ENCODE measurements around the gene IP6K3. TPM values are rescaled to one million over a fixed set of nuclear protein-coding genes. Genes with fewer than 3 reads are reported as not detected.

The IP6K3 gene
- total RNA-seq, 1 experiment from 2014 or later, result not detected

DNA sequence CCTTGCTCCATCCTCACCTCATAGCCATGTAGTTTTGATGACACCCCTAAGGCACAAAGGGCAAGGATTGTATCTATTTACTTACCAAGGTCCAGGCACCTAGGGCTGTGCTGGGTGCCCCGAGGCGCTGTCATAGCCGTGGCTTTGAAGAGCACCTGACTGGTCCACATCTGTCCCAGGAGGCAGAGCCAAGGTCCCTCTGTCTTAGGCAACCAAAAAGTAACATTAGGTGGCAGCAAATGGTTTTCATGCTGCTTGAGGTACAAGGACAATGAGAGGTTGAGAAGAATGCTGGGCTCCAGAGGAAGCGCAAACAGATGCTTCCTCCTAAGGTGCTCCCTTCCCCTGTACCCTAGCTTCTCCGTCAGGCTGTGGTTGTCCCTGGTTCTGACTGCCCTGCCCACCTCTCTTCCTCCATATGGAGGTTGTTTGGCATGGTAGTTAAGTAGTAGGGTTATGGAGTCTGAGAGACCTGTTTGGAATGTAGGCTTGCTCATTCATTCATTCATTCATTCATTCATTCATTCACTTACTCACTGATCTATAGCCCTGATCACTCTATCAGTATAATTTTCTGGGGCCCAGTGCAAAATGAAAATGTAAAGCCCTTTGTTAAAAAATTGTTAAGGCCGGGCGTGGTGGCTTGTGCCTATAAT, 32.2 kb downstream of the IP6K3 start:
- Histone ChIP-seq H3K27me3 (ENCODE audit: control insufficient read depth, insufficient read depth, low read length) (no peaks in the 10 kb centered on the region), H3K36me3 (ENCODE audit: control insufficient read depth, insufficient read depth, low read length) (no peaks in the 10 kb centered on the region), H3K4me3 (ENCODE audit: low read depth in 2 of 2, low read length in 2 of 2) (no peak overlapping the region), H3K27ac (ENCODE audit: low read length) (no peak overlapping the region), H3K4me1 (ENCODE audit: control insufficient read depth, insufficient read depth, low read length) (peaks cover 8% of the 10 kb centered on the region), H3K9me3 (ENCODE audit: control insufficient read depth, insufficient read depth, low read depth, low read length) (no peaks in the 10 kb centered on the region)
- DNase-seq (ENCODE audit: low read depth, low spot score) (no peak), ATAC-seq (no peak)
- TF ChIP-seq, protein P1, sequence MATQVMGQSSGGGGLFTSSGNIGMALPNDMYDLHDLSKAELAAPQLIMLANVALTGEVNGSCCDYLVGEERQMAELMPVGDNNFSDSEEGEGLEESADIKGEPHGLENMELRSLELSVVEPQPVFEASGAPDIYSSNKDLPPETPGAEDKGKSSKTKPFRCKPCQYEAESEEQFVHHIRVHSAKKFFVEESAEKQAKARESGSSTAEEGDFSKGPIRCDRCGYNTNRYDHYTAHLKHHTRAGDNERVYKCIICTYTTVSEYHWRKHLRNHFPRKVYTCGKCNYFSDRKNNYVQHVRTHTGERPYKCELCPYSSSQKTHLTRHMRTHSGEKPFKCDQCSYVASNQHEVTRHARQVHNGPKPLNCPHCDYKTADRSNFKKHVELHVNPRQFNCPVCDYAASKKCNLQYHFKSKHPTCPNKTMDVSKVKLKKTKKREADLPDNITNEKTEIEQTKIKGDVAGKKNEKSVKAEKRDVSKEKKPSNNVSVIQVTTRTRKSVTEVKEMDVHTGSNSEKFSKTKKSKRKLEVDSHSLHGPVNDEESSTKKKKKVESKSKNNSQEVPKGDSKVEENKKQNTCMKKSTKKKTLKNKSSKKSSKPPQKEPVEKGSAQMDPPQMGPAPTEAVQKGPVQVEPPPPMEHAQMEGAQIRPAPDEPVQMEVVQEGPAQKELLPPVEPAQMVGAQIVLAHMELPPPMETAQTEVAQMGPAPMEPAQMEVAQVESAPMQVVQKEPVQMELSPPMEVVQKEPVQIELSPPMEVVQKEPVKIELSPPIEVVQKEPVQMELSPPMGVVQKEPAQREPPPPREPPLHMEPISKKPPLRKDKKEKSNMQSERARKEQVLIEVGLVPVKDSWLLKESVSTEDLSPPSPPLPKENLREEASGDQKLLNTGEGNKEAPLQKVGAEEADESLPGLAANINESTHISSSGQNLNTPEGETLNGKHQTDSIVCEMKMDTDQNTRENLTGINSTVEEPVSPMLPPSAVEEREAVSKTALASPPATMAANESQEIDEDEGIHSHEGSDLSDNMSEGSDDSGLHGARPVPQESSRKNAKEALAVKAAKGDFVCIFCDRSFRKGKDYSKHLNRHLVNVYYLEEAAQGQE (IDR thresholded peaks at IDR 0.05; ENCODE audit: insufficient read depth in 1 of 2, low read depth in 2 of 2, low read length in 1 of 2), result no peak
- TF ChIP-seq SIN3A (IDR thresholded peaks at IDR 0.05; ENCODE audit: borderline replicate concordance, insufficient read depth, low read depth, low read length) (no peak), TCF7L2 (IDR thresholded peaks at IDR 0.05; ENCODE audit: low read depth, low read length) (no peak), POLR2AphosphoS5 (IDR thresholded peaks at IDR 0.05; ENCODE audit: low read depth, low read length) (no peak)
- TF ChIP-seq, protein P2, sequence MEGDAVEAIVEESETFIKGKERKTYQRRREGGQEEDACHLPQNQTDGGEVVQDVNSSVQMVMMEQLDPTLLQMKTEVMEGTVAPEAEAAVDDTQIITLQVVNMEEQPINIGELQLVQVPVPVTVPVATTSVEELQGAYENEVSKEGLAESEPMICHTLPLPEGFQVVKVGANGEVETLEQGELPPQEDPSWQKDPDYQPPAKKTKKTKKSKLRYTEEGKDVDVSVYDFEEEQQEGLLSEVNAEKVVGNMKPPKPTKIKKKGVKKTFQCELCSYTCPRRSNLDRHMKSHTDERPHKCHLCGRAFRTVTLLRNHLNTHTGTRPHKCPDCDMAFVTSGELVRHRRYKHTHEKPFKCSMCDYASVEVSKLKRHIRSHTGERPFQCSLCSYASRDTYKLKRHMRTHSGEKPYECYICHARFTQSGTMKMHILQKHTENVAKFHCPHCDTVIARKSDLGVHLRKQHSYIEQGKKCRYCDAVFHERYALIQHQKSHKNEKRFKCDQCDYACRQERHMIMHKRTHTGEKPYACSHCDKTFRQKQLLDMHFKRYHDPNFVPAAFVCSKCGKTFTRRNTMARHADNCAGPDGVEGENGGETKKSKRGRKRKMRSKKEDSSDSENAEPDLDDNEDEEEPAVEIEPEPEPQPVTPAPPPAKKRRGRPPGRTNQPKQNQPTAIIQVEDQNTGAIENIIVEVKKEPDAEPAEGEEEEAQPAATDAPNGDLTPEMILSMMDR (IDR thresholded peaks at IDR 0.05), result no peak
- in situ Hi-C loops (cut with HindIII; ENCODE audit: low pct_unique_long_range_greater_than_20kb, low sequenced_read_pairs) (no loop called here), intact Hi-C loops (cut with micrococcal nuclease; ENCODE audit: unreplicated experiment) (no loop called here)
- ChIA-PET POLR2A (interaction anchor here (0.6 kb wide), 1 partner anchor 233 kb away, joined by 4 read pairs; no protein-coding TSS in a partner anchor), CTCF (no interaction called here)
- BruUV-seq (replicated peaks), result no TSS peak

DNA sequence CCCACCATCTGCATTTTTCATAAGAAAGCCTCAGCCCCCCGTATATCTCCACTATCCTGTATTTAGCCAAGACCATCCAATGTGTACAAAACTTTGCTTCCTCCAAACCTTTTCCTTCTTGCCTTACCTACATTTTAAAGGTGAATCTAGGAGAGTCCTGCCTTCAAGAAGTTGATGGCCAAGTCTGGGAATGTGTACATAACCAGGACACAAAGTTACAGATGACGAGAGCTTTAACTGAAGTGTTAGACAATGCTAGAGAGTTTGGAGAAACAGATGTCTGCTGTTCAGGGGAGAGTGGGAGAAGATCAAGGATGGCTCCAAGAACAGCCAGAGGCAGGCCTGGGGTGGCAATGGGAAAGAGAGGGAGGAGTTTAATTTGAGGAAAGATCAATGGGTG, 32.9 kb downstream of the IP6K3 start:
- no peak for ATAC-seq
- POLR2A ChIA-PET, result no interaction called here
- H3K4me3 ChIP-seq (ENCODE audit: low read depth in 2 of 2, low read length in 2 of 2), result no peak overlapping the region
- no peak for DNase-seq (ENCODE audit: low read depth, low spot score)
- peaks cover 4% of the 10 kb centered on the region; the same call in 1 of the 2 replicates for H3K36me3 ChIP-seq (ENCODE audit: control insufficient read depth, insufficient read depth, low read length)
- in situ Hi-C loops (cut with HindIII; ENCODE audit: low pct_unique_long_range_greater_than_20kb, low sequenced_read_pairs) (no loop called here), intact Hi-C loops (cut with micrococcal nuclease; ENCODE audit: unreplicated experiment) (no loop called here)
- no peaks in the 10 kb centered on the region for H3K27me3 ChIP-seq (ENCODE audit: control insufficient read depth, insufficient read depth, low read length)
- BruUV-seq (replicated peaks), result no TSS peak
- no peaks in the 10 kb centered on the region for H3K9me3 ChIP-seq (ENCODE audit: control insufficient read depth, insufficient read depth, low read depth, low read length)
- TF ChIP-seq SIN3A (IDR thresholded peaks at IDR 0.05; ENCODE audit: borderline replicate concordance, insufficient read depth, low read depth, low read length) (no peak), POLR2AphosphoS5 (IDR thresholded peaks at IDR 0.05; ENCODE audit: low read depth, low read length) (no peak), TCF7L2 (IDR thresholded peaks at IDR 0.05; ENCODE audit: low read depth, low read length) (no peak)
- TF ChIP-seq, protein P1 (IDR thresholded peaks at IDR 0.05; ENCODE audit: insufficient read depth in 1 of 2, low read depth in 2 of 2, low read length in 1 of 2), result no peak
- TF ChIP-seq, protein P2 (IDR thresholded peaks at IDR 0.05), result no peak
- CTCF ChIA-PET, result no interaction called here
- no peak overlapping the region for H3K27ac ChIP-seq (ENCODE audit: low read length)
- peaks cover 8% of the 10 kb centered on the region for H3K4me1 ChIP-seq (ENCODE audit: control insufficient read depth, insufficient read depth, low read length)

Data from Panc1 (cell line).